Lower lobe of right lung (tissue), 2 donors: ENCODE results near the gene PRPF8. TPM values are rescaled to one million over a fixed set of nuclear protein-coding genes. Genes with fewer than 3 reads are reported as not detected.

Experiments
- ATAC-seq, 2 donors: fragments of 200-7000 bp; cut with Tn5 transposase; one replicate each; pipeline ENCODE4 v1.9.1; 2020 to 2022; ENCODE audit warnings: mild to moderate bottlenecking in 2 of 2, moderate library complexity in 2 of 2
- DNase-seq: peaks from one replicate; pipeline ENCODE4 v3.0.0-alpha.2; 2020
- H3K27ac ChIP-seq: fragments of 200-600 bp; one replicate; pipeline ENCODE4 v1.8.0; 2022
- H3K27me3 ChIP-seq: fragments of 200-600 bp; one replicate; pipeline ENCODE4 v1.8.0; 2022; ENCODE audit warnings: low read depth
- H3K36me3 ChIP-seq: fragments of 200-600 bp; one replicate; pipeline ENCODE4 v1.8.0; 2022; ENCODE audit warnings: mild to moderate bottlenecking
- H3K4me1 ChIP-seq: fragments of 200-600 bp; one replicate; pipeline ENCODE4 v1.8.0; 2022
- H3K4me3 ChIP-seq: fragments of 200-600 bp; one replicate; pipeline ENCODE4 v1.8.0; 2022; ENCODE audit warnings: mild to moderate bottlenecking
- H3K9me3 ChIP-seq: fragments of 200-600 bp; one replicate; pipeline ENCODE4 v1.8.0; 2022
- CTCF ChIP-seq: fragments of 200-600 bp; IDR thresholded peaks from one replicate; pipeline ENCODE4 v1.8.0; 2022; ENCODE audit warnings: antibody characterized with exemption, mild to moderate bottlenecking
- intact Hi-C: fragments of 100-400 bp; cut with DNase I; formaldehyde crosslinking; loops from one replicate; pipeline ENCODE4 v1.11.0; 2022
- total RNA-seq: library from RNA; stranded (reverse); fragmentation: NEBNext Ultra II Directional; extraction: Animal tissue kit (Norgen Biotek cat#: 25700); gene quantifications from one replicate; pipeline ENCODE4 v1.2.1, GENCODE V29; 2021
- donor health status: DM: no; HTN: yes; CAD: no; lungs with severe emphysema.

The PRPF8 gene
- total RNA-seq, 1 donor from 2014 or later: 280 TPM

GRCh38 chr17:1651559-1651844 is 33.2 kb downstream of the PRPF8 start:
- Histone ChIP-seq H3K9me3 (no peaks in the 10 kb centered on the region), H3K27me3 (no peaks in the 10 kb centered on the region), H3K4me1 (peaks cover 37% of the 10 kb centered on the region), H3K36me3 (peaks cover 64% of the 10 kb centered on the region), H3K27ac (no peak overlapping the region), H3K4me3 (no peak overlapping the region)
- no peak for ATAC-seq
- TF ChIP-seq CTCF: no peak
- DNase-seq: peak; percentile 14
- intact Hi-C loops: no loop called here

- H3K4me3 ChIP-seq: no peak overlapping the region
- TF ChIP-seq CTCF: no peak
- intact Hi-C loops: no loop called here
Observed at GRCh38 chr17:1650731-1651558, 33.7 kb downstream of the PRPF8 start.

DNA sequence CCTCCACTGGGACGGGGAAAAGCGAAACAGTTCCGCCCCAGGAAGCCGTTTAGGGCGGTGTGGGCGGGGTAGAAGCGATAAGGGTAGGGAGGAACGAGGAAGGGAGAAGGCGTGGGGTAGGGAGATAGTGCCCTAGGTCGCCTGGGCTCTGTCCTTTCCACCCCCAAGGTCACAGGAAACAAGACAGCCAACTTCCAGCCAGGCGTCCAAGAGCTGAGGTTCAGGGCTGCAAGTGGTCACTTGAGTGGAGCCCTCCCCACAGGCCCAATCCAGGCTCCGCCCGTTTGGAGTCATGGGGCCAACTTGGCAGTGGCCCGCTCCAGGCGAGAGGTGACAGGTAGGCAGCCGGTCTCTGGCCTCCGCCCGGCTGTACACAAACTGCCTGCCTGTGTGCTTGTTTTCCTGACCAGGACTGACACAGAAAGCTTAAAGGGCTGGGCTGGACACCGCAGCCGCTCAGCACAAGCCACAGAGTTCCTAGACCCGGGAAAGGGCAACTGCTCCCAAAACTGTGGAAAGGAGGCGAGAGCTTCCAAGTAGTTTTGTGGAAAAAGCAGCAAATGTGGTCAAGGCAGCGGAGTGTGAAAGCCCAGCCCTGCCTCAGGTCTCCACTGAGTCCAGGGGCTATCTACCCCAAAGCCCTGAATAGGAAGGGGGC is 34.7 kb downstream of the PRPF8 start, which contains the start of gene RILP:
Gene RILP (minus strand): TSS at position 23 of the 658 bp plus-strand sequence. CDS start 62 bp downstream, outside the sequence.
- H3K4me3 ChIP-seq: peak within 1 kb of the TSS; percentile 84
- H3K9me3 ChIP-seq: no peaks in the 10 kb centered on the region
- intact Hi-C loops: no loop called here
- peaks cover 52% of the 10 kb centered on the region for H3K36me3 ChIP-seq
- H3K27me3 ChIP-seq: no peaks in the 10 kb centered on the region
- H3K27ac ChIP-seq: peak within 1 kb of the TSS; percentile 99
- TF ChIP-seq CTCF: no peak
- peak; percentile 73 to 75 for ATAC-seq
- DNase-seq: peak; percentile 93
- H3K4me1 ChIP-seq: peaks cover 52% of the 10 kb centered on the region

More at GRCh38 chr17:1650731-1651558, 33.7 kb downstream of the PRPF8 start:
- H3K27me3 ChIP-seq: no peaks in the 10 kb centered on the region
- ATAC-seq: no peak
- DNase-seq: peak; percentile 47
- H3K27ac ChIP-seq: peak overlapping the region; percentile 99
- H3K9me3 ChIP-seq: no peaks in the 10 kb centered on the region
- peaks cover 43% of the 10 kb centered on the region for H3K4me1 ChIP-seq
- H3K36me3 ChIP-seq: peaks cover 62% of the 10 kb centered on the region

DNA sequence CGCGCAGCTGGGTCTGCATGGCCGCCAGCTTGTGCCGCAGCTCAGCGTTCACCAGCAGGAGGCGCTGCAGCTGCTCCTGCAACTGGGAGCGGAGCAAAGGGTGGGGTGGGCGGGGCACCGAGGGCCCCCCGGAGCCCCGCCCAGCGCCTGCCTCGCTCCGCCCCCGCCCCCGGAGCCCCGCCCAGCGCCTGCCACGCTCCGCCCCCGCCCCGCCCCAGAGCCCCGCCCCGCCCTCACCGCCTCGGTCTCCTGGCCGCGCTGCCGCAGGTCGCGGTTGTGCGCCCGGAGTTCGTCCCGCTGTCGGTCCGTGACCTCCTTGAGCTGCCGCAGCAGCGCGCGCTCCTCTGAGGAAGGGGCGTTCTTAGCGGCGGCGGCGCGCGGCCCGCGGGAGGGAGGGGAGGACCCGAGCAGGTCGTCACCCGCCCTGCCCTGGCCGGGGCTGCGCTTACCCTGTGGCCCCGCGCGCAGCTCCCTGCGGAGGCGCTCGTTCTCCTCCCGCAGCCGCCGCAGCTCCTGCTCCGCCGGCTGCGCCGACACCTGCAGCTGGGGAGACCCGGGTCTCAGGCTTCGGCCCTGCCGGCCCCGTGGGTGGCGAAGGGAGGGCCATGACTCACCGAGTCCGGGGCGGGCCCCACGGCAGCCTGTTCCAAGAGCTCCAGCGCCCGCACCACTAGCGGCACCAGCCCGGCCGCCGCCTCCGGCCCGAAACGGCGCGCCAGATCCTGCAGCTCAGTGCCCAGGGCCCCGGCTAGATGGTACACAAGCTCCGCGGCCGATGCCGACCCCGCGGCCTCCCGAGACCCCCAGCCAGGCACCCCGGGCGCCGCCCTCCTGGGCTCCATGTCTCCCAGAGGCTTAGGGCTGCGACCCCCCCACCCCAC is 35.5 kb downstream of the PRPF8 start:
- Histone ChIP-seq H3K9me3 (no peaks in the 10 kb centered on the region), H3K27ac (peak overlapping the region; percentile 99), H3K4me1 (peaks cover 60% of the 10 kb centered on the region), H3K27me3 (no peaks in the 10 kb centered on the region), H3K4me3 (peak overlapping the region; percentile 84), H3K36me3 (peaks cover 45% of the 10 kb centered on the region)
- peak; percentile 72 for TF ChIP-seq CTCF
- ATAC-seq (peak; percentile 79 to 88), DNase-seq (peak; percentile 97)
- intact Hi-C loops: no loop called here
